ENCODE results near the gene FOCAD.

The FOCAD gene

DNA sequence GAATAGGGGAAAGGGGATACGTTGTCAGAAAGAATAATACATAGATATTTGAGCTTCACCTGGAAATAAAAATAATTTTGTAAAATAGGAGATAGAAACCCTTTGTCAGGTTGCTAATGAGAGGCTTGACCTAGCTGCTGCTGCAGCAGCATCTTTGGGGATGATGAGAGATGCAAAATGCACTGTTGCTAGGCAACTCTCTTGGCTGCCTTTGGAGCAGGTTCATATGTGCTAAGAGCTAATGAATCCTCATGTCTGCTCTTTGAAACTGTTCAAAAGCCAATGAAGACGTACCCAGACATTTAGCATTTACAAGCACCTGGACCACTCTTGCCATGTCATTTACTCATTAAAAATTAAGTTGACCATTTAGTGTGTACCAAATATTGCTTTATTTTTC lies 121.7 kb downstream of the FOCAD start:
- DNase-seq: no peak

DNA sequence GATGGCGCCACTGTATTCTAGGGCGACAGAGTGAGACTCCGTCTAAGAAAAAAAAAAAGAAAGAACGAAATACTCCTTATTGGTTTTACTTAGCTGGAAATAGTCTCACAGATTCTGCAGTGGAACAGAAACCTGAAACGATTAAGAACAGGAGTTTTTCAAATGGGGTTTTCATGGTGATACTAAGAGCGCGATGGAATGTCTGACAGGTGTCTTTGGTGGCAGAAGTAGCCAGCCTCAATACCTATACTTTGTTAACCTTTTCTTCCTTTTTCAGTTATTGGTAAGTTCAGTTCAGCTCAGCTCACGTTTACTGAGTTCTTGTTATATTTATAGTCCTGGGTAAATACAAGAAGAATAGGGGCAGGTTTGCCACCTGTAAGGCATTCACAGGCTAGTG lies 123.9 kb downstream of the FOCAD start:
- DNase-seq: no peak

DNA sequence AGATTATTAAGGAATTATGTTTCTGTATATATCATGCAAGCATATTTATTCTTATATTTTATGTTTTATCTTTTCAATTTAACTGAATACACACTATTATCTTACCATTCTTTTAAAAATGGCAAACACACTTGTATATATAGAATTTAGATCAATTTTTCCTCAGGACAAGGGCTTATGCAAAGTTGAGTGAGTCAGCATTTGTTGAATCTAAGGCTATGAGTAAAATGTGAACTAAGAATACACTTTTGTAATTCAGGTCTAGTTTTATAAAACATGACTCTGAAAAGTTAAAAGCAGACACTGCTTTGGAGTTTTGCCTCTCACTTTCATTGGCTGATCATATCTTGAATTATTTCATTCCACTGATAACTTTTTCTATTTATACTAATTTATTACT lies 127.8 kb downstream of the FOCAD start:
- DNase-seq: no peak

- DNase-seq: no peak
These were observed 132.1 kb downstream of the FOCAD start for GRCh38 chr9:20815923-20816703.

- no peak for DNase-seq
These were observed 139.0 kb downstream of the FOCAD start for GRCh38 chr9:20823051-20823450.

DNA sequence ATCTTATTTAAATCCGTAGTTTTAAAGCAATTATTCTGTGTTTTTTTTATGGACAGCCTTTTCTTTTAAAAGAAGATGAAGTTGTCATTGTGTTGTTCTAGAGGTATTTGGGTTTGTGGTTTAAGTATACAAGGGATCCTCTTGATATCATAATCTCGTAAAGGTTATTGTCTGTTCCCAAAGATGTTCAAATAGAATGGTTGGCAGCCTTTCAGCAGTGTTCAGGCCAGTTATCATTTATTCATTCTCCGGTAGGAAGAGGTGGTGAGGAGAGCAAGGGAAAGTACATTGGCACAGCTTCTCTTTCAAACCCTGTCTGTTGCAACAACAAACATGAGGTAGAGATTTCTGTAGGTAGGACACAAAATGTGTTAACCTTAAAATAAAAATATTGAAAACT lies 147.0 kb downstream of the FOCAD start:
- no peak for DNase-seq

- no peak for DNase-seq
These were observed 148.7 kb downstream of the FOCAD start for GRCh38 chr9:20832775-20833174.

DNA sequence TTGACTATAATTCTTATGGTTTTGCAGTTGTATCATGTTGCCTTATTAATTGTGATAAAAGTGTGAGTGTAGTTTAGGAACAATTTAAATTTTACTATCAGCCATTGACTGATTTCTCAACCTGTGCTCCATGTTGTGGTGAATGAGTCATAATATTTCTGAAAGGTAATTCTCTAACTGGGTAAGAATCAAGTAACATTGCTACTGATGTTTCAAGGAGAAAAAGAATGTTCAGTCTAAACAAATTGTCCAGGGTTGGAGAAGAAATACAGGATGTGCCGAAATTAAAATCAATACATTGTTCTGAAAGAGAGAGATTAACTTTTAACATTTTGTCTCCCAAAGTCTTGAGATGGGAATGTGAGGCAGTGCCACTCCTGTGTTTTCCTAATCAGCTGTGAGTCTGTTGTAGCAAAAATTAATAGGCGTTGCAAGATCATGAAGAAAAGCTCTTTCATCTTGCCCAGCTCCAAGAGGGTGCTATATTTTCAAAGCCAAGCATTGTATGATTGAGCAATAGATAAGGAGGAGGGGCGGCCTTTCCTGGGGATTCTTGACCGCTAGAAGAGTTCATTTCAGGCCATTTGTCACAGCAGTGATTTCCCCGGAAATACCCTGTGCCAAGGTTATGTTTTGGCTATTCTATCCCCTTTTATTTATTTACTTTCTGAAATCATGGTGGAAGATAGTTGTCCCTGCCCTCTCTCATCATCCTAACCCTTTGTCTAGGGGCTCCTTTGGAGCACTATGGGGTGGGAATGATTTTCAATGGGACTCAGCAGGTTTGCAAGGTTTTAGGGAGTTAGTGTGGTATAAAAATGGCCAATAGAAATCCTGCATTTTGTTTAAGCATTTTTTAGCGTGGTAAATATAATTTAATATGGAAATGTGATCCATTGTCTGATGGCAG lies 151.6 kb downstream of the FOCAD start:
- DNase-seq: no peak

DNA sequence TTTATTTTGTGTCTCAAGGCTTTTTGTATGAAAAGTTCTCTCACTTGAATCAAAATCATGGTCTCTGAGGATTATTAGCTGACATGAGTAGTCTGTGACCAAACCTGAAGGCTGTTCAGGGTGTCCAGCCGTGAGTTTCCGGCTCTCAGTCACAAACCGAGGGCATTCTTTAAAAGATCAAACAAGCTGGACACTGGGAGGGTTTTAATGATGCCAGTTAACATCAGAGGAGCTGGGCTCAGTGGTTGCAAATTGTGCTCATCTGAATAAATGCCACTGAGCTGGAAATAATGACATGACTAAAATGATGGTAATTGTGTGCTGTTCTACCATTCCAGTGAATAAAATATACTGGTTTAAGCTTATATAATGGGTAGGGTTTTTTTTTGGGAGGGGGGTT lies 153.1 kb downstream of the FOCAD start:
- no peak for DNase-seq

DNA sequence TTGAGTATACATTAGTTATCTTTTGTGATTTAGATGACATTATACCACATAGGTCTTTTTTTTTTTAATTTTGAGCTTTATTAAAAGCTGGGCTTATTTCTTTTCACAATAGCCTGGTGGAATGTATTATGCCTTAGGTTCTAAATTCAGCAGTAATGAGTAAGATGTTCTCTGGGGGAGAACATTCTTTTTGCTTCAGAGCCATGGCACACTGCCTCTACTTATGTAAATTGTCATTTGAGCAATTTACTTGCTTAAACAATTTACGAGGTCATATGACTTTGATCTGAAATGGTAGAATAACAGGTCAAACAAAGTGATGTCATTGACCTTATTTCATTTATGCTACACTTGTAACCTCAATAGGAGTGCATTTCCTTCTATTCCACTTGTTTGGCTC lies 154.2 kb downstream of the FOCAD start:
- no peak for DNase-seq

DNA sequence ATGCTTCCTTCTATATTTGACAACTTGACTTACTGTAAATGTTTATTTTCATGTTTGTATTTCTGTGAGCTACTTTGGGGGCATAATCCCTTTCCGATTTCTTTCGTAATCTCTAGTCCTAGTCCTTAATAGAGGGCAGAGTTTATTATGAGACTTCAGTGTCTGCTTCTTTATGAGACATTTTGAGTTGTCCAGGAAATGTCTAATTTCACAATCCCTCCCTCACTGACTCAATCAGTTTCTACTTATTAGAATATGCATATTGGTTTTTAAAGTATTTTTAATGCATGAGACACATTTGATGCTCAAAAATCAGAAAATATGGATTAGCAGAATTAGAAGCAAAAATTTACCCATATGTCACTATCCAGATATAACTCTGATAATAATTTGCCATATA lies 160.9 kb downstream of the FOCAD start:
- DNase-seq: no peak

DNA sequence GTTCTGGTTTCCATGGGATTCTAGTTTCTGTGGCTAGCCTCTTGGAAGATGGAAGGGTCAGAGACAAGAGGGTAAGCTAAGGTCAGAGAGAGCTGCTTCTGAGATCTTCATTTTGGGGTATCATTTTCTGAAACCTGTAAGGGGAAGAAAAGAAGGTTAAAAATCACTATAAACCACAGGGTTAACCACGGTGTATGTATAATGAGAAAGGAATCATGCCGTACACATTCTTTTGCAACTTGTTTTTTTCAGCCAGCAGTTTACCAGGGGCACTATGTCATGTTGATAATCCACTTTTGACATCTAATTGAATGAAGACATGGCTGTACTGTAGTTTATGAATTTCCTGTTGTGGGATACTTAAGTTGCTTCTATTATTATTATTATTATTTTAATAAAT lies 164.4 kb downstream of the FOCAD start:
- no peak for DNase-seq

GRCh38 chr9:20853866-20854265 lies 169.8 kb downstream of the FOCAD start:
- no peak for DNase-seq

DNA sequence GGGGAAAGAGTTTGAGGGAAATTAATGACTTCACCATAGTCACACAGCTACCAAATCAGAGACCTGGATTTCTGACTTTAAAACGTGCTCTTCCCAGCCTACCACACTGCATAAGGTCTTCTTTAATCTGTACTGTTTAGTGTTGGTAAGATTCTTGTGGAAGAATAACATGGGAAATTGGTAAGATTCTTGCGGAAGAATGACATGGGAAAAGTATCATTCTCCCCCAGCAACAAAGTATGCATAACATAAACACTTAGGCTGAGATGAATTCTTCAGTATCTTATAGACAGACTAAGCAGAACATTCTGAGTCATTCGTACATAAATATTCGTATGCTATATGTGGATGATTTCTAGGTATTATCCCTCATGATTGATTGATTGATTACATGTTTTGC lies 170.4 kb downstream of the FOCAD start:
- no peak for DNase-seq

GRCh38 chr9:20863945-20864344 lies 179.9 kb downstream of the FOCAD start:
- DNase-seq: no peak

DNA sequence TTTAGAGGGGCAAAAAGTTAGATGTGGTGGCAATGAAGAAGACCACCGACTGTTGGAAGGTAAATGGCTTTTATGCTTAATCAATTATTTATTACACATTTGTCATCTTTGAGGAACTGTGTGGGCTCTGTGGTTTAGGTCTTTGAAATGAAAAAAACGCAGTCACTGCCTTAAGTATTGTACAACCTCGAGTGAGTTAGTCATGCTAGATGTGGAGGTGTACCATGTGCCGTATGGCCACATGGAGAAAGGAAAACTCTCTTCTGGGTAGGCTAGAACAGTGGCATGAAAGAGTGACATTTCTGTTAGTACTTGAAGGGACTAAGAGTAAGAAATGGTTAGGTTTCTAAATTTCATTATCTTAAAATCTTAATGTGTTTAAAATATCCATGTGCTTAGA lies 181.3 kb downstream of the FOCAD start:
- no peak for DNase-seq

GRCh38 chr9:20870115-20870514 lies 186.1 kb downstream of the FOCAD start:
- no peak for DNase-seq

GRCh38 chr9:20872340-20872977 lies 188.4 kb downstream of the FOCAD start:
- no peak for DNase-seq

- no peak for DNase-seq
These were observed 189.3 kb downstream of the FOCAD start for GRCh38 chr9:20873240-20873865.

DNA sequence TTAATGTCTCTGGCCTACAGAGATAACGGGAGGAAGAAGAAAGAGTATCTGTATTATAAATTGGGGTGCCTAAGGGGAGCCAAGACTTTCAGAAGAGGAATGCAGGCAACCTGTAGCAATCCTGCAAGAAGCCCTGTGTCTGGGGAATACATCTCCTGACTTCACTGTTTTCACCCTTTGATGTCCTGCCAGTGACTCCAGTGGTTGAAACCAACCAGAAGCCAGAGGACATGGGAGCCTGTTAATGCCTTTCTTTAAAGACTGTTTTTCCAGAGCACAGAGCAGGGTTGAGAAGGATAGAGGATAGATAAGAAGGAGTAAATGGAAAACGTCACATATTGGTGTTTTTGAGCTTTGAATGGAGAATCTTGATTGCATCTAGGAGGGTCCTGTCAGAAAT lies 196.2 kb downstream of the FOCAD start:
- no peak for DNase-seq

DNA sequence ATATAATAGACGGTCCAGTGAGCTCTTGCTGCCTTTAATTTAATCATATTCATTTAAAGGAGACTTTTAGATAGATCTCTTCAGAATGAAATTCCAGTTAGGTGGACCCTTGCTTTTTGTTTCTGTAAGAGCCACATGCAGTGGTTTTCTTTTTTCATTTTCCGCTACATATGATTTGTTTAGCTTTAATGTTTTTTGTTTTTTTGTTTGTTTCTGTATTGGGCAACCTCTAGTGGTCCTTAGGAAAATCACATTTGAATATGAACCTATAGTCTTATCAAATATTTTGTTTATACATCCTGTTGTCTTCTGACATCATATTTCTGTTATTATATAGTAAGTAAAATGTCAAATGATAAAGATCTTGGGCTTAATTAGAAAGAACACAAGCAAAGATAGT lies 196.6 kb downstream of the FOCAD start:
- no peak for DNase-seq

GRCh38 chr9:20884985-20885593 lies 201.0 kb downstream of the FOCAD start:
- peak; percentile 17 to 50 (median 37) for DNase-seq

All from T-helper 1 cell (primary cell).